ENCODE results near the gene PARD3.

DNA sequence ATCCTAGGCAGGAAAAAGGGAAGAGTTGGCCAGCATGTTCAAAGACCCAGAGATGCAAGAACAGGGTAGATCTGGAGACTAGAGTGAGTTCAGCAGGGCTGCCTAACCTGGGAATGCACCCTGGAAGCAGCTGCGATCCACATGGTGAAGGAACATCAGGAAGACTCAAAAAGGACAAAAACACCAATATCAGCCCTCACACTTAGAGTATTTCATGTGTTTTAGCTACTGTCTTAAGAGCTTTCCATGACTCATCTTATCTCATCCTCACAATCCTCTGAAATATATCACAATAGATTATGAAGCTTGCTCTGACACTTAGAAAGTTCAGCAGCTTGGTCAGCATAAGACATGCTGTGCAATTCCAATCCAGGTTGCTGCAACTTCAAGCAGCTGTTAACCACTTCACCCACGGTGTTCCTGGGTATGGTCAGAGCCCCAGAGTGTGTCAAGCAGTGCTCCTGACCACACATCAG is 380.9 kb downstream of the PARD3 start:
- TF ChIP-seq, protein P1, sequence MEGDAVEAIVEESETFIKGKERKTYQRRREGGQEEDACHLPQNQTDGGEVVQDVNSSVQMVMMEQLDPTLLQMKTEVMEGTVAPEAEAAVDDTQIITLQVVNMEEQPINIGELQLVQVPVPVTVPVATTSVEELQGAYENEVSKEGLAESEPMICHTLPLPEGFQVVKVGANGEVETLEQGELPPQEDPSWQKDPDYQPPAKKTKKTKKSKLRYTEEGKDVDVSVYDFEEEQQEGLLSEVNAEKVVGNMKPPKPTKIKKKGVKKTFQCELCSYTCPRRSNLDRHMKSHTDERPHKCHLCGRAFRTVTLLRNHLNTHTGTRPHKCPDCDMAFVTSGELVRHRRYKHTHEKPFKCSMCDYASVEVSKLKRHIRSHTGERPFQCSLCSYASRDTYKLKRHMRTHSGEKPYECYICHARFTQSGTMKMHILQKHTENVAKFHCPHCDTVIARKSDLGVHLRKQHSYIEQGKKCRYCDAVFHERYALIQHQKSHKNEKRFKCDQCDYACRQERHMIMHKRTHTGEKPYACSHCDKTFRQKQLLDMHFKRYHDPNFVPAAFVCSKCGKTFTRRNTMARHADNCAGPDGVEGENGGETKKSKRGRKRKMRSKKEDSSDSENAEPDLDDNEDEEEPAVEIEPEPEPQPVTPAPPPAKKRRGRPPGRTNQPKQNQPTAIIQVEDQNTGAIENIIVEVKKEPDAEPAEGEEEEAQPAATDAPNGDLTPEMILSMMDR (IDR thresholded peaks at IDR 0.05) = no peak
- TF ChIP-seq SMC3 (IDR thresholded peaks at IDR 0.05) (0 out of 3 replicates have a peak, but pooled peaks have one; percentile 7), POLR2A (IDR thresholded peaks at IDR 0.05; ENCODE audit: low read length) (no peak), SREBF2 (IDR thresholded peaks at IDR 0.05) (no peak), CEBPB (IDR thresholded peaks at IDR 0.05) (peak in 1 of 2 experiments; percentile 24; a peak in 1 of 4 replicates)
- TF ChIP-seq, protein P2, sequence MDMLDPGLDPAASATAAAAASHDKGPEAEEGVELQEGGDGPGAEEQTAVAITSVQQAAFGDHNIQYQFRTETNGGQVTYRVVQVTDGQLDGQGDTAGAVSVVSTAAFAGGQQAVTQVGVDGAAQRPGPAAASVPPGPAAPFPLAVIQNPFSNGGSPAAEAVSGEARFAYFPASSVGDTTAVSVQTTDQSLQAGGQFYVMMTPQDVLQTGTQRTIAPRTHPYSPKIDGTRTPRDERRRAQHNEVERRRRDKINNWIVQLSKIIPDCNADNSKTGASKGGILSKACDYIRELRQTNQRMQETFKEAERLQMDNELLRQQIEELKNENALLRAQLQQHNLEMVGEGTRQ (IDR thresholded peaks at IDR 0.05) = no peak

All from A549 (cell line).